K562 (cell line): ENCODE results near the gene RSPH6A. TPM values are rescaled to one million over a fixed set of nuclear protein-coding genes. Genes with fewer than 3 reads are reported as not detected.

Experiments used
- CHD1 ChIP-seq: fragments of 200-600 bp; sonication (generic); IDR thresholded peaks from one replicate; pipeline ENCODE4 v1.6.1; 2012; ENCODE audit warnings: mild to moderate bottlenecking, moderate library complexity, low read length, inconsistent platforms
- CREB5 ChIP-seq: fragments of 250-450 bp; sonication (Bioruptor Pico); IDR thresholded peaks from 2 replicates; pipeline ENCODE4 v1.5.0; 2020; ENCODE audit warnings: mild to moderate bottlenecking
- DLX4 ChIP-seq: fragments of 250-450 bp; sonication (Bioruptor Pico); IDR thresholded peaks from 2 replicates; pipeline ENCODE4 v1.6.1; 2021; ENCODE audit warnings: mild to moderate bottlenecking
- ELK1 ChIP-seq: sonication (generic); formaldehyde crosslinking; IDR thresholded peaks from 2 replicates; pipeline ENCODE4 v1.8.1; 2022; ENCODE audit warnings: missing genetic modification reagents
- GMEB1 ChIP-seq: fragments of 250-450 bp; sonication (Bioruptor Pico); IDR thresholded peaks from 2 replicates; pipeline ENCODE4 v1.4.0; 2020; ENCODE audit warnings: mild to moderate bottlenecking
- NR3C1 ChIP-seq: sonication (generic); formaldehyde crosslinking; IDR thresholded peaks from 2 replicates; pipeline ENCODE4 v1.8.1; 2022; ENCODE audit warnings: missing genetic modification reagents
- POLR2AphosphoS5 ChIP-seq: IDR thresholded peaks from 2 replicates; pipeline ENCODE4 v1.6.1; 2011; ENCODE audit warnings: mild to moderate bottlenecking, low read depth, low read length, moderate library complexity; ENCODE audit not compliant: control insufficient read depth, insufficient read depth
- PRMT5 ChIP-seq: sonication (generic); formaldehyde crosslinking; IDR thresholded peaks from 2 replicates; pipeline ENCODE4 v1.5.0; 2020; ENCODE audit warnings: missing genetic modification reagents
- SAP30 ChIP-seq: fragments of 200-600 bp; sonication (generic); IDR thresholded peaks from 2 replicates; pipeline ENCODE4 v1.6.1; 2012; ENCODE audit warnings: borderline replicate concordance, low read depth, mild to moderate bottlenecking, moderate library complexity, low read length, control low read depth, inconsistent platforms; ENCODE audit not compliant: insufficient read depth, poor library complexity, severe bottlenecking
- SP2 ChIP-seq: IDR thresholded peaks from 2 replicates; pipeline ENCODE4 v1.6.1; 2011; ENCODE audit warnings: mild to moderate bottlenecking, low read depth, low read length, moderate library complexity; ENCODE audit not compliant: poor library complexity, severe bottlenecking; ENCODE audit errors: extremely low read depth
- STAT5A ChIP-seq: IDR thresholded peaks from 2 replicates; pipeline ENCODE4 v1.6.1; 2012; ENCODE audit warnings: low read length, inconsistent platforms, borderline replicate concordance
- TAL1 ChIP-seq: fragments of 450-650 bp; IDR thresholded peaks from 2 replicates; pipeline ENCODE4 v1.6.1; 2016; ENCODE audit warnings: mild to moderate bottlenecking
- TCF3 ChIP-seq: sonication (generic); formaldehyde crosslinking; IDR thresholded peaks from 2 replicates; pipeline ENCODE4 v1.4.0; 2020; ENCODE audit warnings: mild to moderate bottlenecking, missing genetic modification reagents
- TCFL5 ChIP-seq: fragments of 250-450 bp; sonication (Bioruptor Pico); conservative IDR thresholded peaks from 2 replicates; pipeline ENCODE4 v1.6.1; 2021; ENCODE audit warnings: mild to moderate bottlenecking, moderate library complexity, matching md5 sums
- ZBTB8A ChIP-seq: fragments of 450-650 bp; IDR thresholded peaks from 2 replicates; pipeline ENCODE4 v1.6.1; 2018; ENCODE audit warnings: mild to moderate bottlenecking, moderate library complexity; ENCODE audit not compliant: partially characterized antibody
- ZNF12 ChIP-seq: sonication (generic); formaldehyde crosslinking; IDR thresholded peaks from 2 replicates; pipeline ENCODE4 v1.4.0; 2020; ENCODE audit warnings: mild to moderate bottlenecking, missing genetic modification reagents
- ZNF140 ChIP-seq: fragments of 250-450 bp; sonication (Bioruptor Pico); IDR thresholded peaks from 2 replicates; pipeline ENCODE4 v1.8.0; 2021; ENCODE audit warnings: moderate library complexity, mild to moderate bottlenecking, inconsistent platforms
- ZSCAN32 ChIP-seq: fragments of 450-650 bp; formaldehyde crosslinking; IDR thresholded peaks from 2 replicates; pipeline ENCODE4 v1.4.0; 2020; ENCODE audit warnings: mild to moderate bottlenecking, moderate library complexity
- polyA plus RNA-seq, 8 experiments: library from polyadenylated mRNA; depleted of rRNA in 4 of 8; stranded (reverse) in 5 of 8; unstranded in 3 of 8; fragments of >200 nt; fragmentation: Nextera tagmentation in 2 of 8; fragmentation: Illumina TruSeq in 1 of 8; extraction: Ambion mirVana in 2 of 8; extraction: Trizol in 1 of 8; gene quantifications; 2 replicates each; pipeline versions ENCODE4 v1.2.1 to v1.2.3, GENCODE V29; 2011 to 2014; ENCODE audit warnings: inconsistent platforms in 1 of 8, missing spikeins in 1 of 8
- total RNA-seq, 7 experiments: library from RNA; depleted of rRNA in 6 of 7; stranded (reverse); fragments of >200 nt in 6 of 7; fragmentation: Illumina TruSeq in 2 of 7; extraction: Trizol in 2 of 7; gene quantifications; 2 replicates each; pipeline versions ENCODE4 v1.2.1 to v1.2.3, GENCODE V29; 2011 to 2021; ENCODE audit warnings: low replicate concordance in 1 of 7
- TF ChIP-seq, protein P1 (sequence below): fragments of 450-650 bp; IDR thresholded peaks from 2 replicates; pipeline ENCODE4 v1.6.1; 2018; ENCODE audit warnings: mild to moderate bottlenecking, low read depth; ENCODE audit not compliant: partially characterized antibody
- TF ChIP-seq, protein P2 (sequence below): IDR thresholded peaks from 2 replicates; pipeline ENCODE4 v1.6.1; 2014; ENCODE audit warnings: antibody characterized with exemption

Gene RSPH6A
- total and polyA plus RNA-seq, 9 of the 15 experiments (the other 6 are each of a cell fraction or from before 2014, with no cell fraction given), result 0.03 to 0.15 (median 0.07) TPM; not detected in 5

GRCh38 chr19:45863840-45864628 is 48.9 kb upstream of the RSPH6A start, which contains the start of gene FOXA3 (continued):
- TF ChIP-seq SAP30, result no peak
- no peak for TF ChIP-seq ZNF140 (CRISPR knock-in tag)
- TF ChIP-seq POLR2AphosphoS5, result no peak; the same call in 1 of the 2 replicates
- TF ChIP-seq, protein P1, sequence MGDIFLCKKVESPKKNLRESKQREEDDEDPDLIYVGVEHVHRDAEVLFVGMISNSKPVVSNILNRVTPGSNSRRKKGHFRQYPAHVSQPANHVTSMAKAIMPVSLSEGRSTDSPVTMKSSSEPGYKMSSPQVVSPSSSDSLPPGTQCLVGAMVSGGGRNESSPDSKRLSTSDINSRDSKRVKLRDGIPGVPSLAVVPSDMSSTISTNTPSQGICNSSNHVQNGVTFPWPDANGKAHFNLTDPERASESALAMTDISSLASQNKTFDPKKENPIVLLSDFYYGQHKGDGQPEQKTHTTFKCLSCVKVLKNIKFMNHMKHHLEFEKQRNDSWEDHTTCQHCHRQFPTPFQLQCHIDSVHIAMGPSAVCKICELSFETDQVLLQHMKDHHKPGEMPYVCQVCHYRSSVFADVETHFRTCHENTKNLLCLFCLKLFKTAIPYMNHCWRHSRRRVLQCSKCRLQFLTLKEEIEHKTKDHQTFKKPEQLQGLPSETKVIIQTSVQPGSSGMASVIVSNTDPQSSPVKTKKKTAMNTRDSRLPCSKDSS, result no peak
- TF ChIP-seq ZNF12 (CRISPR knock-in tag), result no peak
- no peak for TF ChIP-seq STAT5A
- no peak for TF ChIP-seq TAL1
- no peak for TF ChIP-seq PRMT5
- no peak for TF ChIP-seq ZBTB8A
- TF ChIP-seq, protein P2, sequence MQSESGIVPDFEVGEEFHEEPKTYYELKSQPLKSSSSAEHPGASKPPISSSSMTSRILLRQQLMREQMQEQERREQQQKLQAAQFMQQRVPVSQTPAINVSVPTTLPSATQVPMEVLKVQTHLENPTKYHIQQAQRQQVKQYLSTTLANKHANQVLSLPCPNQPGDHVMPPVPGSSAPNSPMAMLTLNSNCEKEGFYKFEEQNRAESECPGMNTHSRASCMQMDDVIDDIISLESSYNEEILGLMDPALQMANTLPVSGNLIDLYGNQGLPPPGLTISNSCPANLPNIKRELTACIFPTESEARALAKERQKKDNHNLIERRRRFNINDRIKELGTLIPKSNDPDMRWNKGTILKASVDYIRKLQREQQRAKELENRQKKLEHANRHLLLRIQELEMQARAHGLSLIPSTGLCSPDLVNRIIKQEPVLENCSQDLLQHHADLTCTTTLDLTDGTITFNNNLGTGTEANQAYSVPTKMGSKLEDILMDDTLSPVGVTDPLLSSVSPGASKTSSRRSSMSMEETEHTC, result no peak
- no peak for TF ChIP-seq TCFL5 (CRISPR knock-in tag)
- no peak for TF ChIP-seq CREB5
- TF ChIP-seq ELK1 (CRISPR knock-in tag), result no peak
- TF ChIP-seq CHD1, result no peak
- no peak for TF ChIP-seq SP2
- TF ChIP-seq NR3C1 (CRISPR knock-in tag), result no peak
- no peak for TF ChIP-seq ZSCAN32 (CRISPR knock-in tag)
- peak; percentile 4; the same call in 1 of the 2 replicates for TF ChIP-seq TCF3
- TF ChIP-seq DLX4 (CRISPR knock-in tag), result no peak
- TF ChIP-seq GMEB1 (CRISPR knock-in tag), result no peak
